HepG2 (cell line): ENCODE measurements around the gene FAH. TPM values are rescaled to one million over a fixed set of nuclear protein-coding genes. Genes with fewer than 3 reads are reported as not detected.

Experiments used
- FOXJ3 ChIP-seq: sonication (generic); formaldehyde crosslinking; IDR thresholded peaks from 2 replicates; pipeline ENCODE4 v1.4.0; 2020; ENCODE audit warnings: missing genetic modification reagents, mild to moderate bottlenecking, borderline replicate concordance
- PPARG ChIP-seq: conservative IDR thresholded peaks from 2 replicates; pipeline ENCODE4 v1.6.1; 2016; ENCODE audit warnings: missing biosample characterization, missing genetic modification reagents
- ZNF33A ChIP-seq: sonication (generic); formaldehyde crosslinking; IDR thresholded peaks from 2 replicates; pipeline ENCODE4 v1.5.1; 2020; ENCODE audit warnings: missing genetic modification reagents, mild to moderate bottlenecking, moderate library complexity, borderline replicate concordance
- polyA plus RNA-seq, 8 experiments: library from polyadenylated mRNA; depleted of rRNA in 3 of 8; stranded (reverse) in 7 of 8; unstranded in 1 of 8; fragments of >200 nt; fragmentation: Illumina TruSeq in 4 of 8; extraction: Trizol in 4 of 8; gene quantifications; 2 replicates each; pipeline versions ENCODE4 v1.2.1 to v1.2.3, GENCODE V29; 2011 to 2016; ENCODE audit warnings: low read depth in 4 of 8, missing spikeins in 1 of 8, mixed read lengths in 1 of 8; ENCODE audit not compliant: insufficient read depth in 1 of 8
- total RNA-seq, 5 experiments: library from RNA; depleted of rRNA; stranded (reverse); fragments of >200 nt; fragmentation: Illumina TruSeq; extraction: Trizol; gene quantifications; 2 replicates each; pipeline ENCODE4 v1.2.3, GENCODE V29; 2016; ENCODE audit warnings: low read depth in 1 of 5
- TF ChIP-seq, protein P1 (sequence below): sonication (generic); formaldehyde crosslinking; IDR thresholded peaks from 2 replicates; pipeline ENCODE4 v1.4.0; 2020; ENCODE audit warnings: missing genetic modification reagents
- TF ChIP-seq, protein P2 (sequence below): sonication (generic); formaldehyde crosslinking; IDR thresholded peaks from 2 replicates; pipeline ENCODE4 v1.5.0; 2020; ENCODE audit warnings: missing genetic modification reagents
- TF ChIP-seq, protein P3 (sequence below): sonication (generic); formaldehyde crosslinking; IDR thresholded peaks from 2 replicates; pipeline ENCODE4 v1.5.1; 2020; ENCODE audit warnings: mild to moderate bottlenecking, missing genetic modification reagents, moderate library complexity

Gene FAH
- total and polyA plus RNA-seq, 2 of the 13 experiments (the other 11 are each of a cell fraction or from before 2014, with no cell fraction given) = 36.6 to 75.0 TPM

DNA sequence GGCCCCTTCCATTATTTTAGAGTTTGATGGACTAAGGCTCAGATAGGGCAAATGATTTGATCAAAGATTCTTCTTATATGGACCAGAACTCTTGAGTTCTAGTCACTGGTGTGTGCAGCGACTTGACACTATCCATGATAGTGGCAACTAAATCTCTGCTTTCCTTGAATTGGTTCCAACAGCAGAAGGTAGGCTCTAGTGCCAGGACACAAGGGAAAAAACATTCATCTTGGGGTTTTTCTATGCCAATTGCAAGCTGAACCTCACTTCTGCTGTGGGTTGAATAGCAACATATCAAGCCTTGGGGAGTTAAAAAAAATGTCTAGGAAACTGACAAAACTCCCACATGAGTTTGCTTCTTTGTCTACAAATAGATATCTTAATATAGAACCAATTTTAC is 64.1 kb downstream of the FAH start (continued):
- TF ChIP-seq, protein P1, sequence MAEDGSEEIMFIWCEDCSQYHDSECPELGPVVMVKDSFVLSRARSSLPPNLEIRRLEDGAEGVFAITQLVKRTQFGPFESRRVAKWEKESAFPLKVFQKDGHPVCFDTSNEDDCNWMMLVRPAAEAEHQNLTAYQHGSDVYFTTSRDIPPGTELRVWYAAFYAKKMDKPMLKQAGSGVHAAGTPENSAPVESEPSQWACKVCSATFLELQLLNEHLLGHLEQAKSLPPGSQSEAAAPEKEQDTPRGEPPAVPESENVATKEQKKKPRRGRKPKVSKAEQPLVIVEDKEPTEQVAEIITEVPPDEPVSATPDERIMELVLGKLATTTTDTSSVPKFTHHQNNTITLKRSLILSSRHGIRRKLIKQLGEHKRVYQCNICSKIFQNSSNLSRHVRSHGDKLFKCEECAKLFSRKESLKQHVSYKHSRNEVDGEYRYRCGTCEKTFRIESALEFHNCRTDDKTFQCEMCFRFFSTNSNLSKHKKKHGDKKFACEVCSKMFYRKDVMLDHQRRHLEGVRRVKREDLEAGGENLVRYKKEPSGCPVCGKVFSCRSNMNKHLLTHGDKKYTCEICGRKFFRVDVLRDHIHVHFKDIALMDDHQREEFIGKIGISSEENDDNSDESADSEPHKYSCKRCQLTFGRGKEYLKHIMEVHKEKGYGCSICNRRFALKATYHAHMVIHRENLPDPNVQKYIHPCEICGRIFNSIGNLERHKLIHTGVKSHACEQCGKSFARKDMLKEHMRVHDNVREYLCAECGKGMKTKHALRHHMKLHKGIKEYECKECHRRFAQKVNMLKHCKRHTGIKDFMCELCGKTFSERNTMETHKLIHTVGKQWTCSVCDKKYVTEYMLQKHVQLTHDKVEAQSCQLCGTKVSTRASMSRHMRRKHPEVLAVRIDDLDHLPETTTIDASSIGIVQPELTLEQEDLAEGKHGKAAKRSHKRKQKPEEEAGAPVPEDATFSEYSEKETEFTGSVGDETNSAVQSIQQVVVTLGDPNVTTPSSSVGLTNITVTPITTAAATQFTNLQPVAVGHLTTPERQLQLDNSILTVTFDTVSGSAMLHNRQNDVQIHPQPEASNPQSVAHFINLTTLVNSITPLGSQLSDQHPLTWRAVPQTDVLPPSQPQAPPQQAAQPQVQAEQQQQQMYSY (CRISPR knock-in tag) = no peak
- TF ChIP-seq, protein P2, sequence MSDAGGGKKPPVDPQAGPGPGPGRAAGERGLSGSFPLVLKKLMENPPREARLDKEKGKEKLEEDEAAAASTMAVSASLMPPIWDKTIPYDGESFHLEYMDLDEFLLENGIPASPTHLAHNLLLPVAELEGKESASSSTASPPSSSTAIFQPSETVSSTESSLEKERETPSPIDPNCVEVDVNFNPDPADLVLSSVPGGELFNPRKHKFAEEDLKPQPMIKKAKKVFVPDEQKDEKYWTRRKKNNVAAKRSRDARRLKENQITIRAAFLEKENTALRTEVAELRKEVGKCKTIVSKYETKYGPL (CRISPR knock-in tag) = no peak
- TF ChIP-seq FOXJ3 (CRISPR knock-in tag) (no peak), ZNF33A (CRISPR knock-in tag) (no peak), PPARG (CRISPR knock-in tag) (no peak)
- TF ChIP-seq, protein P3, sequence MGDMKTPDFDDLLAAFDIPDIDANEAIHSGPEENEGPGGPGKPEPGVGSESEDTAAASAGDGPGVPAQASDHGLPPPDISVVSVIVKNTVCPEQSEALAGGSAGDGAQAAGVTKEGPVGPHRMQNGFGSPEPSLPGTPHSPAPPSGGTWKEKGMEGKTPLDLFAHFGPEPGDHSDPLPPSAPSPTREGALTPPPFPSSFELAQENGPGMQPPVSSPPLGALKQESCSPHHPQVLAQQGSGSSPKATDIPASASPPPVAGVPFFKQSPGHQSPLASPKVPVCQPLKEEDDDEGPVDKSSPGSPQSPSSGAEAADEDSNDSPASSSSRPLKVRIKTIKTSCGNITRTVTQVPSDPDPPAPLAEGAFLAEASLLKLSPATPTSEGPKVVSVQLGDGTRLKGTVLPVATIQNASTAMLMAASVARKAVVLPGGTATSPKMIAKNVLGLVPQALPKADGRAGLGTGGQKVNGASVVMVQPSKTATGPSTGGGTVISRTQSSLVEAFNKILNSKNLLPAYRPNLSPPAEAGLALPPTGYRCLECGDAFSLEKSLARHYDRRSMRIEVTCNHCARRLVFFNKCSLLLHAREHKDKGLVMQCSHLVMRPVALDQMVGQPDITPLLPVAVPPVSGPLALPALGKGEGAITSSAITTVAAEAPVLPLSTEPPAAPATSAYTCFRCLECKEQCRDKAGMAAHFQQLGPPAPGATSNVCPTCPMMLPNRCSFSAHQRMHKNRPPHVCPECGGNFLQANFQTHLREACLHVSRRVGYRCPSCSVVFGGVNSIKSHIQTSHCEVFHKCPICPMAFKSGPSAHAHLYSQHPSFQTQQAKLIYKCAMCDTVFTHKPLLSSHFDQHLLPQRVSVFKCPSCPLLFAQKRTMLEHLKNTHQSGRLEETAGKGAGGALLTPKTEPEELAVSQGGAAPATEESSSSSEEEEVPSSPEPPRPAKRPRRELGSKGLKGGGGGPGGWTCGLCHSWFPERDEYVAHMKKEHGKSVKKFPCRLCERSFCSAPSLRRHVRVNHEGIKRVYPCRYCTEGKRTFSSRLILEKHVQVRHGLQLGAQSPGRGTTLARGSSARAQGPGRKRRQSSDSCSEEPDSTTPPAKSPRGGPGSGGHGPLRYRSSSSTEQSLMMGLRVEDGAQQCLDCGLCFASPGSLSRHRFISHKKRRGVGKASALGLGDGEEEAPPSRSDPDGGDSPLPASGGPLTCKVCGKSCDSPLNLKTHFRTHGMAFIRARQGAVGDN (CRISPR knock-in tag) = no peak
